Endothelial cell of umbilical vein (primary cell): ENCODE data around the gene COL9A3. TPM values are rescaled to one million over a fixed set of nuclear protein-coding genes. Genes with fewer than 3 reads are reported as not detected.

ENCODE experiments used
- BruUV-seq: library from RNA; stranded (reverse); fragments of 400-500 nt; replicated peaks from 2 replicates; lab custom pipeline; 2021; lab: Mats Ljungman, UMichigan
- CTCF ChIA-PET: fragments of 300-600, 350-600 bp; sonication (Branson Sonifier 250); formaldehyde crosslinking; loops from one replicate; lab custom pipeline; 2021; ENCODE audit warnings: antibody characterized with exemption, inconsistent platforms; lab: Charles Lee
- POLR2A ChIA-PET: fragments of 300-600, 350-600 bp; sonication (Branson Sonifier 250); formaldehyde crosslinking; loops from one replicate; lab custom pipeline; 2021; ENCODE audit warnings: antibody characterized with exemption, inconsistent platforms; lab: Charles Lee
- DNase-seq: peaks from one replicate; pipeline ENCODE4 v3.0.0-alpha.2; 2011; ENCODE audit warnings: low read depth, low spot score
- FAIRE-seq: peaks from 2 replicates; lab custom pipeline; 2011; peaks lifted over from hg19 to GRCh38; lab: Jason Lieb, UNC
- H2AFZ ChIP-seq: 2 replicates; pipeline ENCODE4 v1.6.0; 2012; ENCODE audit warnings: low read depth, low read length, control low read depth, inconsistent platforms
- H3K27ac ChIP-seq: 2 replicates; pipeline ENCODE4 v1.5.1; 2011; ENCODE audit warnings: low read depth, mild to moderate bottlenecking, control low read depth, low read length, moderate library complexity; ENCODE audit not compliant: insufficient read depth
- H3K27me3 ChIP-seq, 2 experiments: 2 replicates each; pipeline versions ENCODE4 v1.6.0 to v1.6.1; 2011; ENCODE audit warnings: low read length in 2 of 2, mixed read lengths in 1 of 2; ENCODE audit not compliant: control insufficient read depth in 2 of 2, insufficient read depth in 2 of 2
- H3K36me3 ChIP-seq, 2 experiments: 2 replicates in 1 of 2; 3 replicates in 1 of 2; pipeline ENCODE4 v1.5.1; 2011; ENCODE audit warnings: low read length in 2 of 2, mild to moderate bottlenecking in 1 of 2, moderate library complexity in 1 of 2; ENCODE audit not compliant: control insufficient read depth in 2 of 2, insufficient read depth in 2 of 2; ENCODE audit errors: extremely low read depth in 1 of 2
- H3K4me1 ChIP-seq: 3 replicates; pipeline ENCODE4 v1.5.1; 2011; ENCODE audit warnings: mild to moderate bottlenecking, low read length; ENCODE audit not compliant: control insufficient read depth, insufficient read depth; ENCODE audit errors: extremely low read depth
- H3K4me2 ChIP-seq: 2 replicates; pipeline ENCODE4 v1.6.1; 2011; ENCODE audit warnings: low read length, control low read depth, mixed read lengths; ENCODE audit not compliant: insufficient read depth
- H3K4me3 ChIP-seq, 3 experiments: fragments of 200-600 bp in 1 of 3; sonication (generic), shearing (Covaris generic) in 1 of 3; replicated peaks in 1 of 3; 2 replicates each; pipeline ENCODE4 v1.5.1; 2011 to 2016; ENCODE audit warnings: control low read depth in 3 of 3, low read length in 3 of 3, mild to moderate bottlenecking in 2 of 3, inconsistent platforms in 1 of 3, low read depth in 1 of 3, moderate library complexity in 1 of 3; ENCODE audit not compliant: insufficient read depth in 1 of 3
- H3K79me2 ChIP-seq: 2 replicates; pipeline ENCODE4 v1.6.0; 2012; ENCODE audit warnings: low read length, inconsistent platforms; ENCODE audit not compliant: control insufficient read depth, insufficient read depth
- H3K9ac ChIP-seq: replicated peaks from 2 replicates; pipeline ENCODE3; 2011; ENCODE audit warnings: low read length, control low read depth; ENCODE audit not compliant: insufficient read depth; ENCODE audit errors: extremely low read depth
- H3K9me1 ChIP-seq: replicated peaks from 3 replicates; pipeline ENCODE4 v1.6.0; 2011; ENCODE audit warnings: mild to moderate bottlenecking, low read length; ENCODE audit not compliant: control insufficient read depth, insufficient read depth; ENCODE audit errors: extremely low read depth
- H3K9me3 ChIP-seq: replicated peaks from 2 replicates; pipeline ENCODE4 v1.5.1; 2012; ENCODE audit warnings: low read length, inconsistent platforms; ENCODE audit not compliant: control insufficient read depth, insufficient read depth
- H4K20me1 ChIP-seq: replicated peaks from 2 replicates; pipeline ENCODE3; 2011; ENCODE audit warnings: mild to moderate bottlenecking, low read length; ENCODE audit not compliant: control insufficient read depth, insufficient read depth; ENCODE audit errors: extremely low read depth
- EZH2 ChIP-seq: IDR thresholded peaks from 2 replicates; pipeline ENCODE4 v1.6.1; 2012; ENCODE audit warnings: borderline replicate concordance, low read depth, mild to moderate bottlenecking, moderate library complexity, low read length, inconsistent platforms; ENCODE audit not compliant: severe bottlenecking
- FOS ChIP-seq: IDR thresholded peaks from 2 replicates; pipeline ENCODE4 v1.6.1; 2011; ENCODE audit warnings: mild to moderate bottlenecking, low read length, moderate library complexity, borderline replicate concordance; ENCODE audit not compliant: insufficient read depth
- GATA2 ChIP-seq: IDR thresholded peaks from 2 replicates; pipeline ENCODE4 v1.7.0; 2011; ENCODE audit warnings: low read depth, mild to moderate bottlenecking, moderate library complexity, mixed read lengths, low read length; ENCODE audit not compliant: insufficient read length, insufficient read depth
- JUN ChIP-seq: IDR thresholded peaks from 2 replicates; pipeline ENCODE4 v1.6.1; 2011; ENCODE audit warnings: borderline replicate concordance, low read depth; ENCODE audit not compliant: insufficient read length, insufficient read depth
- MYC ChIP-seq: IDR thresholded peaks from one replicate; pipeline ENCODE4 v1.6.1; 2011; ENCODE audit warnings: mild to moderate bottlenecking, low read depth, low read length
- POLR2A ChIP-seq: IDR thresholded peaks from 2 replicates; pipeline ENCODE4 v1.6.1; 2012; ENCODE audit warnings: low read depth, mild to moderate bottlenecking, control low read depth, low read length
- POLR2AphosphoS5 ChIP-seq: IDR thresholded peaks from 2 replicates; pipeline ENCODE4 v1.6.1; 2012; ENCODE audit warnings: low read depth, mild to moderate bottlenecking, control low read depth, low read length, moderate library complexity; ENCODE audit not compliant: insufficient read depth
- dilution Hi-C: fragments of 300-500 bp; cut with MboI; formaldehyde crosslinking; loops from one replicate; pipeline ENCODE4 v1.15.0; 2019; ENCODE audit warnings: low sequenced_read_pairs; ENCODE audit not compliant: extremely low pct_ligation_motif_present
- intact Hi-C: fragments of 100-400 bp; cut with micrococcal nuclease; formaldehyde crosslinking; loops from one replicate; pipeline ENCODE4 v1.10.0; 2022
- polyA plus RNA-seq, 4 experiments: library from polyadenylated mRNA; depleted of rRNA in 3 of 4; stranded (reverse) in 3 of 4; unstranded in 1 of 4; fragments of >200 nt; gene quantifications; 2 replicates each; pipeline versions ENCODE4 v1.2.1 to v1.2.3, GENCODE V29; 2011 to 2012; ENCODE audit warnings: missing spikeins in 1 of 4
- total RNA-seq: library from RNA; stranded (reverse); gene quantifications from 2 replicates; pipeline ENCODE4 v1.2.3, GENCODE V29; 2021
- TF ChIP-seq, protein P1 (sequence below), 2 donors: IDR thresholded peaks; 1 replicate in 1 of 2; 2 replicates in 1 of 2; pipeline ENCODE4 v1.5.1; 2011; ENCODE audit warnings: low read length in 2 of 2, mild to moderate bottlenecking in 2 of 2, moderate library complexity in 2 of 2, control low read depth in 1 of 2, inconsistent platforms in 1 of 2, low read depth in 1 of 2; ENCODE audit not compliant: insufficient read depth in 1 of 2; ENCODE audit errors: extremely low read depth in 1 of 2
- TF ChIP-seq, protein P2 (sequence below): IDR thresholded peaks from 2 replicates; pipeline ENCODE4 v1.6.1; 2011; ENCODE audit not compliant: insufficient read depth, insufficient read length

Gene COL9A3
- total and polyA plus RNA-seq, 2 donors (not counting 3 experiments of a cell fraction or from before 2014, with no cell fraction given), result 0.46 to 0.60 TPM

DNA sequence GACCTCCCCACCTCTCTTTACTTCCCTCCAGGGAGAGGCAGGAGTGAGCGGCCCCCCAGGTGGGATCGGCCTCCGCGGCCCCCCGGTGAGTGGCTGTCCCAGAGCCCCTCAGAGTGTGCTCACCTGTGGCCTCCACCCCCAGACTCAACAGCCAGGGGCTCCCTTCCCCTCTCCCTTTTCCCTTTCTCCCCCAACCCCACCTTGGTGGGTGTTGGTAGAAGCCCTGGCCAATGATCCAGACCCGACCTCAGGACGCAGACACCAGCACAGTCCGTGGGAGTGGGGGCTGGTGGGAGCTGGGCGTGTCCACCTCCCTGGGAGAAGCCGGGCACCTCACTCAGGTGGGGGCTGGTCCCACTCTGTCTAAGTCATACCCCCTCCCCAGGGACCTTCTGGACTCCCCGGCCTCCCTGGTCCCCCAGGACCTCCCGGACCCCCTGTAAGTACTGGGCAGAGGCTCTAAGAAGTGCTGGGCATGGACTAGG lies 4.9 kb downstream of the COL9A3 start:
- no peak overlapping the region for H3K27ac ChIP-seq
- dilution Hi-C loops (no loop called here), intact Hi-C loops (no loop called here)
- peaks cover 0 to 9% of the 10 kb centered on the region in 2 experiments for H3K27me3 ChIP-seq
- no peaks in the 10 kb centered on the region for H3K79me2 ChIP-seq
- H3K9me1 ChIP-seq, result no peaks in the 10 kb centered on the region
- no peak overlapping the region for H3K9ac ChIP-seq
- POLR2A ChIA-PET, result no interaction called here
- peaks cover 15% of the 10 kb centered on the region for H3K4me1 ChIP-seq
- H3K9me3 ChIP-seq, result no peaks in the 10 kb centered on the region
- no peak for TF ChIP-seq FOS
- no peak for TF ChIP-seq POLR2AphosphoS5
- no peak for TF ChIP-seq MYC
- TF ChIP-seq JUN, result no peak
- no peak for TF ChIP-seq GATA2
- no peak for TF ChIP-seq EZH2
- TF ChIP-seq, protein P1, sequence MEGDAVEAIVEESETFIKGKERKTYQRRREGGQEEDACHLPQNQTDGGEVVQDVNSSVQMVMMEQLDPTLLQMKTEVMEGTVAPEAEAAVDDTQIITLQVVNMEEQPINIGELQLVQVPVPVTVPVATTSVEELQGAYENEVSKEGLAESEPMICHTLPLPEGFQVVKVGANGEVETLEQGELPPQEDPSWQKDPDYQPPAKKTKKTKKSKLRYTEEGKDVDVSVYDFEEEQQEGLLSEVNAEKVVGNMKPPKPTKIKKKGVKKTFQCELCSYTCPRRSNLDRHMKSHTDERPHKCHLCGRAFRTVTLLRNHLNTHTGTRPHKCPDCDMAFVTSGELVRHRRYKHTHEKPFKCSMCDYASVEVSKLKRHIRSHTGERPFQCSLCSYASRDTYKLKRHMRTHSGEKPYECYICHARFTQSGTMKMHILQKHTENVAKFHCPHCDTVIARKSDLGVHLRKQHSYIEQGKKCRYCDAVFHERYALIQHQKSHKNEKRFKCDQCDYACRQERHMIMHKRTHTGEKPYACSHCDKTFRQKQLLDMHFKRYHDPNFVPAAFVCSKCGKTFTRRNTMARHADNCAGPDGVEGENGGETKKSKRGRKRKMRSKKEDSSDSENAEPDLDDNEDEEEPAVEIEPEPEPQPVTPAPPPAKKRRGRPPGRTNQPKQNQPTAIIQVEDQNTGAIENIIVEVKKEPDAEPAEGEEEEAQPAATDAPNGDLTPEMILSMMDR (IDR thresholded peaks at IDR 0.05; ENCODE audit: extremely low read depth in 1 of 2, insufficient read depth in 1 of 2, low read depth in 1 of 2, low read length in 2 of 2), result no peak
- TF ChIP-seq, protein P2, sequence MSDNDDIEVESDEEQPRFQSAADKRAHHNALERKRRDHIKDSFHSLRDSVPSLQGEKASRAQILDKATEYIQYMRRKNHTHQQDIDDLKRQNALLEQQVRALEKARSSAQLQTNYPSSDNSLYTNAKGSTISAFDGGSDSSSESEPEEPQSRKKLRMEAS, result no peak
- TF ChIP-seq POLR2A, result no peak
- no peaks in the 10 kb centered on the region for H3K36me3 ChIP-seq
- no peak overlapping the region for H3K4me2 ChIP-seq
- no peaks in the 10 kb centered on the region for H4K20me1 ChIP-seq
- DNase-seq, result no peak
- CTCF ChIA-PET, result interaction anchor here (1.1 to 2.0 kb wide), 3 partner anchors 11 to 25 kb away, joined by 4 to 14 read pairs (median 8); partner anchors contain the start of gene MRGBP
- no peak for FAIRE-seq
- H2AFZ ChIP-seq, result no peak overlapping the region
- BruUV-seq, result no TSS peak
- no peak overlapping the region for H3K4me3 ChIP-seq
